ENCODE measurements around the gene LMCD1.

LMCD1 gene

GRCh38 chr3:8501371-8502131, at the start of gene LMCD1:
TSS of gene LMCD1 (plus strand) at chr3:8501823. CDS start at chr3:8501939, 116 bp downstream.
- DNase-seq (ENCODE audit: low read depth) = peak; percentile 67
- peak within 1 kb of the TSS; percentile 41 for H3K4me3 ChIP-seq (ENCODE audit: low read depth, low read length)
- no peak for TF ChIP-seq CTCF (IDR thresholded peaks at IDR 0.05; ENCODE audit: control insufficient read depth, extremely low read depth, insufficient read depth)

- no peak overlapping the region for H3K4me3 ChIP-seq (ENCODE audit: low read depth, low read length)
- DNase-seq (ENCODE audit: low read depth) = no peak
- no peak for TF ChIP-seq CTCF (IDR thresholded peaks at IDR 0.05; ENCODE audit: control insufficient read depth, extremely low read depth, insufficient read depth)
Measured at GRCh38 chr3:8452112-8452511, 49.5 kb upstream of the LMCD1 start.

- no peak for DNase-seq (ENCODE audit: low read depth)
- no peak for TF ChIP-seq CTCF (IDR thresholded peaks at IDR 0.05; ENCODE audit: control insufficient read depth, extremely low read depth, insufficient read depth)
Measured at GRCh38 chr3:8453153-8453552, 48.5 kb upstream of the LMCD1 start.

GRCh38 chr3:8455526-8456411, 45.9 kb upstream of the LMCD1 start:
- H3K4me3 ChIP-seq (ENCODE audit: low read depth, low read length) = no peak overlapping the region
- no peak for DNase-seq (ENCODE audit: low read depth)
- TF ChIP-seq CTCF (IDR thresholded peaks at IDR 0.05; ENCODE audit: control insufficient read depth, extremely low read depth, insufficient read depth) = no peak

More at GRCh38 chr3:8453153-8453552, 48.5 kb upstream of the LMCD1 start:
- H3K4me3 ChIP-seq (ENCODE audit: low read depth, low read length) = no peak overlapping the region

- peak; percentile 34 for DNase-seq (ENCODE audit: low read depth)
- H3K4me3 ChIP-seq (ENCODE audit: low read depth, low read length) = no peak overlapping the region
- TF ChIP-seq CTCF (IDR thresholded peaks at IDR 0.05; ENCODE audit: control insufficient read depth, extremely low read depth, insufficient read depth) = no peak
Measured at GRCh38 chr3:8456412-8456811, 45.2 kb upstream of the LMCD1 start.

- DNase-seq (ENCODE audit: low read depth) = no peak
- TF ChIP-seq CTCF (IDR thresholded peaks at IDR 0.05; ENCODE audit: control insufficient read depth, extremely low read depth, insufficient read depth) = no peak
- H3K4me3 ChIP-seq (ENCODE audit: low read depth, low read length) = no peak overlapping the region
Measured at GRCh38 chr3:8457039-8457438, 44.6 kb upstream of the LMCD1 start.

Data from LNCaP clone FGC (cell line).